Measurements from ENCODE around the gene RBM15.

The RBM15 gene

DNA sequence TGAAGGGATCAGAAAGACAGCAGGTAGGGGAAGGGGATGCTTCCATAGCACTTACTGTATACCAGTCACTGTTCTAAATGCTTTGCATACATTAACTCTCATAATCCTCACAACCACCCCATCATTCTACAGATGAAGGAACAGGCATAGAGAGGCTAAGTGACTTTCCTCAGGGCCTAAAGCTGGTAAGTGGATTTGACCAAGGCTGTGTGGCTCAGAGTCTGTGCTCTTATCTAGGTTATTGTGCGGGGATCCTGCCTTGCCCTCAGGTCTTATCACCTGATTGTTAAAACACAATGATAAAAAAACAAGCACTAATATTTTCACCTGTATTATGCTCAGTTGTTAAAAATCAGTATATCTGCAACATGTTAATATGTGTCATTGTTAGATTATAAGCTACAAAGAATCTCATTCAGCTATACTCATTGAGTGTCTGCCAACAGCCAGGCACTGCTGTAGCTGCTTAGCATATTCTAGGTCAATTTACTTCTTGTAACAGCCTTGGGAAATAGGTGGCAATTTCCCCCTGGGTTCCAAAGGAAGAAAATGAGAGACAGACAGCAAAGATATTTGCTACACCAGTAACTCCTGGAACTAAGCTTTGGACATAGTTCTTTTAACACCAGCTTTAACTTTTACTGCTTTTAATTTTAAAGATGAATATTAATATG lies 38.6 kb upstream of the RBM15 start:
- Histone ChIP-seq H3K4me3 (ENCODE audit: low read depth in 1 of 2, low read length in 2 of 2) (no peak overlapping the region), H3K27ac (ENCODE audit: low read length) (no peak overlapping the region), H4K20me1 (ENCODE audit: insufficient read depth, low read length) (no peaks in the 10 kb centered on the region), H3K9me3 (ENCODE audit: insufficient read depth, low read length, severe bottlenecking) (no peaks in the 10 kb centered on the region), H3K36me3 (ENCODE audit: insufficient read depth, low read length) (no peaks in the 10 kb centered on the region), H3K79me2 (ENCODE audit: insufficient read depth, low read length) (no peaks in the 10 kb centered on the region), H3K27me3 (ENCODE audit: insufficient read depth, low read length, poor library complexity) (peaks cover 30% of the 10 kb centered on the region), H2AFZ (ENCODE audit: low read depth, low read length) (no peak overlapping the region), H3K4me1 (ENCODE audit: insufficient read depth, low read length) (no peaks in the 10 kb centered on the region), H3K4me2 (ENCODE audit: insufficient read depth, low read length) (no peak overlapping the region), H3K9ac (ENCODE audit: low read depth, low read length) (no peak overlapping the region)
- DNase-seq: no peak
- no peak for ATAC-seq (ENCODE audit: insufficient read depth, low read depth)
- no peak for TF ChIP-seq EZH2 (IDR thresholded peaks at IDR 0.05; ENCODE audit: borderline replicate concordance, low read depth, low read length, severe bottlenecking)

DNA sequence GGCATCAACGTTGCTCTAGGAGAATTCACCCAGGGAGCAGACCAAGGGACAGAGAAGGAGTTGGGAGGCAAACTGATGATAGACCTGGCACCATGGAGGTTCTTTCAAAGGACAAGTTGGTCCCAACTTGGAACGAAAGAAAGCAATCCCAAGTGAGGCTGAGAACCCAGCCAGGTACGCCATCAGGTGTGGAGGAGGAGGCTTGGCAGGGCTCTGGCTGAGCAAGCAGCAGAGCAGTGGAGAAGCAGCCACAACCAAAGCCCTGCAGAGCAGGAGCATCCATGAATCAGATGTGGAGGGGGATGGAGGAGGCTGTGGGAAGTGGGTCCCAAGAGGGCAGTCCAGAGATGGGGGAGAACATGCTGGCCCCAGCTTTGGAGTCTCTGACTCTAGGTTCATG lies 36.3 kb upstream of the RBM15 start:
- Histone ChIP-seq H3K36me3 (ENCODE audit: insufficient read depth, low read length) (no peaks in the 10 kb centered on the region), H3K27me3 (ENCODE audit: insufficient read depth, low read length, poor library complexity) (peaks cover 31% of the 10 kb centered on the region), H3K79me2 (ENCODE audit: insufficient read depth, low read length) (no peaks in the 10 kb centered on the region), H3K4me2 (ENCODE audit: insufficient read depth, low read length) (no peak overlapping the region), H3K9me3 (ENCODE audit: insufficient read depth, low read length, severe bottlenecking) (no peaks in the 10 kb centered on the region), H3K4me1 (ENCODE audit: insufficient read depth, low read length) (no peaks in the 10 kb centered on the region), H4K20me1 (ENCODE audit: insufficient read depth, low read length) (no peaks in the 10 kb centered on the region), H3K9ac (ENCODE audit: low read depth, low read length) (no peak overlapping the region), H3K4me3 (ENCODE audit: low read depth in 1 of 2, low read length in 2 of 2) (no peak overlapping the region), H2AFZ (ENCODE audit: low read depth, low read length) (no peak overlapping the region), H3K27ac (ENCODE audit: low read length) (no peak overlapping the region)
- no peak for ATAC-seq (ENCODE audit: insufficient read depth, low read depth)
- TF ChIP-seq, protein P1, sequence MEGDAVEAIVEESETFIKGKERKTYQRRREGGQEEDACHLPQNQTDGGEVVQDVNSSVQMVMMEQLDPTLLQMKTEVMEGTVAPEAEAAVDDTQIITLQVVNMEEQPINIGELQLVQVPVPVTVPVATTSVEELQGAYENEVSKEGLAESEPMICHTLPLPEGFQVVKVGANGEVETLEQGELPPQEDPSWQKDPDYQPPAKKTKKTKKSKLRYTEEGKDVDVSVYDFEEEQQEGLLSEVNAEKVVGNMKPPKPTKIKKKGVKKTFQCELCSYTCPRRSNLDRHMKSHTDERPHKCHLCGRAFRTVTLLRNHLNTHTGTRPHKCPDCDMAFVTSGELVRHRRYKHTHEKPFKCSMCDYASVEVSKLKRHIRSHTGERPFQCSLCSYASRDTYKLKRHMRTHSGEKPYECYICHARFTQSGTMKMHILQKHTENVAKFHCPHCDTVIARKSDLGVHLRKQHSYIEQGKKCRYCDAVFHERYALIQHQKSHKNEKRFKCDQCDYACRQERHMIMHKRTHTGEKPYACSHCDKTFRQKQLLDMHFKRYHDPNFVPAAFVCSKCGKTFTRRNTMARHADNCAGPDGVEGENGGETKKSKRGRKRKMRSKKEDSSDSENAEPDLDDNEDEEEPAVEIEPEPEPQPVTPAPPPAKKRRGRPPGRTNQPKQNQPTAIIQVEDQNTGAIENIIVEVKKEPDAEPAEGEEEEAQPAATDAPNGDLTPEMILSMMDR (IDR thresholded peaks at IDR 0.05; ENCODE audit: borderline replicate concordance, extremely low read depth, low read length, poor library complexity, severe bottlenecking): no peak
- TF ChIP-seq EZH2 (IDR thresholded peaks at IDR 0.05; ENCODE audit: borderline replicate concordance, low read depth, low read length, severe bottlenecking): no peak
- no peak for DNase-seq

- TF ChIP-seq, protein P1 (IDR thresholded peaks at IDR 0.05; ENCODE audit: borderline replicate concordance, extremely low read depth, low read length, poor library complexity, severe bottlenecking): no peak
- TF ChIP-seq EZH2 (IDR thresholded peaks at IDR 0.05; ENCODE audit: borderline replicate concordance, low read depth, low read length, severe bottlenecking): no peak
- DNase-seq (no peak), ATAC-seq (ENCODE audit: insufficient read depth, low read depth) (no peak)
- Histone ChIP-seq H3K4me2 (ENCODE audit: insufficient read depth, low read length) (no peak overlapping the region), H3K27ac (ENCODE audit: low read length) (no peak overlapping the region), H3K9me3 (ENCODE audit: insufficient read depth, low read length, severe bottlenecking) (no peaks in the 10 kb centered on the region), H4K20me1 (ENCODE audit: insufficient read depth, low read length) (no peaks in the 10 kb centered on the region), H3K4me1 (ENCODE audit: insufficient read depth, low read length) (no peaks in the 10 kb centered on the region), H3K27me3 (ENCODE audit: insufficient read depth, low read length, poor library complexity) (peaks cover 34% of the 10 kb centered on the region), H3K9ac (ENCODE audit: low read depth, low read length) (no peak overlapping the region), H3K4me3 (ENCODE audit: low read depth in 1 of 2, low read length in 2 of 2) (no peak overlapping the region), H3K36me3 (ENCODE audit: insufficient read depth, low read length) (no peaks in the 10 kb centered on the region), H2AFZ (ENCODE audit: low read depth, low read length) (no peak overlapping the region), H3K79me2 (ENCODE audit: insufficient read depth, low read length) (no peaks in the 10 kb centered on the region)
Observed at GRCh38 chr1:110305900-110306420, 33.2 kb upstream of the RBM15 start.

DNA sequence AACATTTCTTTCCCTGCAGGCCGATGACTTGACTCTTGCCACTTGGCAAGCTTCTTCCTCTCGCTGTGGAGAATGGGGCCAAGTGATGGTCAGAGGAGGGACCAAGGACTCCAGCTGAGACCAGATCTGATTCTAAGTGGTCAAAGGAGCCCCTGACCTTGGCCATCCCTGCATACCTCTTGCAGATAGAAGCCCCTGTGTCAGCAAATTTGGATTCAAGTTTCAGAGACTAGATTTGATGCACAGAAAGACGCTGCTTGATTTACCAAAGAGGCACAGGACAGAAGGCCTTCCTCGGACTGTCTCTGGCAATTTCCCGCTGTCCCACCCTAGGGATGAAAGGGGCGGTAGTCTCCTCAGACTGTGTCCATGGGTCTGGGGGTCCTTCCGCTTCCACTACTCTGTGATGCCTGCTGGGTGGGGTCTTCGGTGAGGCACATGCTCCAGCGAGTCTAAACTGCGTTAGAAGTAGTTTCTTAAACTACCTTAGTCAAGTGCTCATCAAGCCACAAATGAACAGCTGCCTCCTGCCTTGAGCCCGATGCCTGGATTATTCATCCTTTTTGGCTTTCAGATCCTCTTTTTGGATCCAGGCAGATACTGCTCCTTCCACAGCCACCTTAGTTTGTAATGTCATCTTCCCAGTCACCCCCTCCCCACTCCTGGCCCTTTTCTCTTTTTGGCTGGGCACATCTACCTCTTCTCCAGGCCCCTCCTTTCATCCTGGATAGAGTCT lies 31.8 kb upstream of the RBM15 start:
- Histone ChIP-seq H3K4me3 (ENCODE audit: low read depth in 1 of 2, low read length in 2 of 2) (no peak overlapping the region), H4K20me1 (ENCODE audit: insufficient read depth, low read length) (no peaks in the 10 kb centered on the region), H3K79me2 (ENCODE audit: insufficient read depth, low read length) (no peaks in the 10 kb centered on the region), H3K4me1 (ENCODE audit: insufficient read depth, low read length) (no peaks in the 10 kb centered on the region), H3K27ac (ENCODE audit: low read length) (no peak overlapping the region), H3K9ac (ENCODE audit: low read depth, low read length) (no peak overlapping the region), H3K27me3 (ENCODE audit: insufficient read depth, low read length, poor library complexity) (peaks cover 30% of the 10 kb centered on the region), H3K36me3 (ENCODE audit: insufficient read depth, low read length) (no peaks in the 10 kb centered on the region), H3K9me3 (ENCODE audit: insufficient read depth, low read length, severe bottlenecking) (no peaks in the 10 kb centered on the region), H2AFZ (ENCODE audit: low read depth, low read length) (no peak overlapping the region), H3K4me2 (ENCODE audit: insufficient read depth, low read length) (no peak overlapping the region)
- TF ChIP-seq, protein P1 (IDR thresholded peaks at IDR 0.05; ENCODE audit: borderline replicate concordance, extremely low read depth, low read length, poor library complexity, severe bottlenecking): no peak
- TF ChIP-seq EZH2 (IDR thresholded peaks at IDR 0.05; ENCODE audit: borderline replicate concordance, low read depth, low read length, severe bottlenecking): no peak
- ATAC-seq (ENCODE audit: insufficient read depth, low read depth) (no peak), DNase-seq (no peak)

All from DND-41 (cell line).